ENCODE results near the gene CDK5RAP3.

Gene CDK5RAP3

GRCh38 chr17:47952171-47953021, 18.5 kb upstream of the CDK5RAP3 start:
- H3K4me3 Mint-ChIP-seq: no peak overlapping the region
- no peak for ATAC-seq (replicated peaks; ENCODE audit: extremely low read depth, poor library complexity, severe bottlenecking)
- peaks cover 6% of the 10 kb centered on the region for H3K36me3 Mint-ChIP-seq (ENCODE audit: insufficient read depth)
- DNase-seq (ENCODE audit: low spot score in 2 of 2): no peak
- no peak overlapping the region for H3K27ac Mint-ChIP-seq (ENCODE audit: low read depth)
- peaks cover 16% of the 10 kb centered on the region for H3K4me1 Mint-ChIP-seq
- H3K27me3 Mint-ChIP-seq: no peaks in the 10 kb centered on the region
- no peaks in the 10 kb centered on the region for H3K9me3 Mint-ChIP-seq

DNA sequence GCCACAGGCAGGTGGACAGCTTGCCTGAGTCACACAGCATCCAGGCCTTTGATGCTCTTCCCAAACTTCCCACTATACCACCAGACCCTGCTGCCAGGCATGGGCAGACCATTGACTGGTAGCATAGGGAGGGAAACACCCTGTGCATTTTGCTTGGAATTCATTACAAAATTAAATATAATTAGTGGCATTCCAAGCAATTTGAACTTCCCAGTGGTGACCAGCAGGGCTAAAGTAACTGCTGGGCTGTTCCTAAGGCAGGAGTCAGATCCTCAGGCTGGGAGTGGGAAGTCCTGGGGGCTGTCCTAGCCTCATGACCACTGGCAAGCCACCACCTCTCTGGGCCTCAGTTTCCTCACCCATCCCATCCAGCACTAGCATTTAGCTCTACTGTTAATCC, 17.0 kb upstream of the CDK5RAP3 start:
- ATAC-seq (replicated peaks; ENCODE audit: extremely low read depth, poor library complexity, severe bottlenecking) (no peak), DNase-seq (ENCODE audit: low spot score in 2 of 2) (no peak)
- no peaks in the 10 kb centered on the region for H3K9me3 Mint-ChIP-seq
- H3K4me1 Mint-ChIP-seq: peaks cover 13% of the 10 kb centered on the region
- no peak overlapping the region for H3K27ac Mint-ChIP-seq (ENCODE audit: low read depth)
- peaks cover 4% of the 10 kb centered on the region for H3K36me3 Mint-ChIP-seq (ENCODE audit: insufficient read depth)
- H3K27me3 Mint-ChIP-seq: no peaks in the 10 kb centered on the region
- no peak overlapping the region for H3K4me3 Mint-ChIP-seq

- Mint-ChIP-seq H3K4me1 (no peaks in the 10 kb centered on the region), H3K27me3 (no peaks in the 10 kb centered on the region), H3K36me3 (ENCODE audit: insufficient read depth) (no peaks in the 10 kb centered on the region), H3K9me3 (no peaks in the 10 kb centered on the region), H3K4me3 (no peak overlapping the region), H3K27ac (ENCODE audit: low read depth) (no peak overlapping the region)
- DNase-seq (ENCODE audit: low spot score in 2 of 2): no peak
- no peak for ATAC-seq (replicated peaks; ENCODE audit: extremely low read depth, poor library complexity, severe bottlenecking)
Observed at GRCh38 chr17:47955497-47956461, 15.1 kb upstream of the CDK5RAP3 start.

DNA sequence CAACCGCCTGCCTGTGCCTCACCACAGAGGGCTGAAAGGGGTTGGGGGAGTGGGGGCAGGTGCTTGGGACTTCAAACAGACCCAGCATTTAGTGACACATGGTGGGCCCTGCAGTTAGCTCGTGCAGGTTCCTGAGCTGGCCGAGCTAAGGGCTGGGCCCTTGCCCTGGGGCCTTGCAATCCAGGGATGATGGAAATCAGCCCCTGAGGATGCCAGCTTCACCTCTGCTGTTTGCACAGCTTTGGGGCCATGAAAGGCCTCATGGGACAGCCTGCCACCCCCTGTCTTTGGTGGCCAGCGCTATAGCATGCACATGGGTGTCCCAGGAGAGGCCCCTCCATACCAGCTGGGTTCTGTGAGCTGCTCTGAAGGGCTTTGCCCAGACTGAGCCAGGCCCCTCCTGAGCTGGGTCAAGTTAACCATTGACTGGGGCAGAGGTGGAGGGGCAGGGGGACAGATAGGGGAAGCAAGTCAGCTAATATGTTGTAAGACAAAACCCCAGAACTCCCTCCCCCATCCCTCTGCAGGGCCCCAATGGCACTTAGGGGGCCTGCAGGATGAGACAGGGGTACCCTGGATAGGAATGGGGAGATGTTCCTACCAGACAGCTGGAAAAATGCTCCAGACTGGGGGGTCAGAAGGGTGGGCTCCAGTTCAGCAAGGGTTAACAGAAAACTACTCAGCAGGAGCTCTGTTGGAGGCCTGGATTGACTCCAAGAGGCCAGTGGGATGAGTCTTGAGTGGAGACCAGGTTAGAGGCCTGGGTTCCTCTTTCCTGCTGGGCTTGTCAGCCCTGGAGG, 13.9 kb upstream of the CDK5RAP3 start:
- Mint-ChIP-seq H3K4me1 (no peaks in the 10 kb centered on the region), H3K27me3 (no peaks in the 10 kb centered on the region), H3K36me3 (ENCODE audit: insufficient read depth) (no peaks in the 10 kb centered on the region), H3K9me3 (no peaks in the 10 kb centered on the region), H3K4me3 (no peak overlapping the region), H3K27ac (ENCODE audit: low read depth) (no peak overlapping the region)
- ATAC-seq (replicated peaks; ENCODE audit: extremely low read depth, poor library complexity, severe bottlenecking) (no peak), DNase-seq (ENCODE audit: low spot score in 2 of 2) (no peak)

GRCh38 chr17:47957591-47958490, 13.1 kb upstream of the CDK5RAP3 start, which contains the start of gene PRR15L:
PRR15L (minus strand) TSS chr17:47957883; CDS start chr17:47953234, 4,649 bp downstream.
- no peaks in the 10 kb centered on the region for H3K4me1 Mint-ChIP-seq
- no peak within 1 kb of the TSS for H3K4me3 Mint-ChIP-seq
- H3K27ac Mint-ChIP-seq (ENCODE audit: low read depth): no peak within 1 kb of the TSS

DNA sequence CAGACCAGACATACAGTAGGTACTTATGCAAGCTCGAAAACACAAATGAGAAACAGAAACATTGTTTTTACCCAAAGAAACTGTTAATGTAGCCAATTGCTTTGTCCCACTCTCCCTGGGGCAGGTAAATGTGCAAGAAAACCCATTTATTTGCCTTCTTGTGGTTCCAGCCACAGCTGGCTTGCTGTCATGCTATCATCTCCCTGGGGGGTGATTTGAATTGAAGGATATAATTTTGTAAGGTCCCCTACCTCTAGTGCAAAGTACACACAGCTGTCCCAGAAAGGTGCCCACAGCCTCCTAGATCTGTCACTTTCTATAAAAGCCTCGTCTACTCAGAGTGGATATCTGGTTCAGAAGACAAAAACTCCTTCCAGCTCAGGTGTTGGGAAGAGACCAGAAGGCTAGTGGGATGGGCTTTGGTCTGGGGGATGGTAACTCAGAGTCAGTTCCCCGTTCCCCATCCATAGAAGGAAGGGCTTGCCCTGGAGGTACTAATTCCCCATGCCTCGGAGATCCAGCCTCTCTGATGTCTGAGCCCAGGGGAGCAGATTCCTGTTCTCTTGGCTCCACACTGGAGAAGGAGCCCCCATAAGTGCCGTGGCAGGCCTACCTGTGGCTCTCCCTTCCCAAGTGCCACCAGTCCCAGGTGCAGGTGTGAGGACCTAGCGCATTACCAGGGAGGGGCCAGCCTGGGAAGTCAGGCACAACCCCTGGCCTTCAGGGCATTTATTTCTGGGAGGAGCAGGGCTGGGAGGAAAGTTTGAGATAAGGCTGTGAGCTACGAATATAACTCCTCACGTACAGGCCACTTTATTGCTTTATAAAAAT, 10.9 kb upstream of the CDK5RAP3 start:
- Mint-ChIP-seq H3K4me1 (no peaks in the 10 kb centered on the region), H3K4me3 (no peak overlapping the region), H3K36me3 (ENCODE audit: insufficient read depth) (no peaks in the 10 kb centered on the region), H3K9me3 (no peaks in the 10 kb centered on the region), H3K27ac (ENCODE audit: low read depth) (no peak overlapping the region), H3K27me3 (no peaks in the 10 kb centered on the region)
- ATAC-seq (replicated peaks; ENCODE audit: extremely low read depth, poor library complexity, severe bottlenecking): no peak
- DNase-seq (ENCODE audit: low spot score in 2 of 2): no peak

More at GRCh38 chr17:47957591-47958490, 13.1 kb upstream of the CDK5RAP3 start, which contains the start of gene PRR15L:
- DNase-seq (ENCODE audit: low spot score in 2 of 2) (no peak), ATAC-seq (replicated peaks; ENCODE audit: extremely low read depth, poor library complexity, severe bottlenecking) (no peak)
- H3K9me3 Mint-ChIP-seq: no peaks in the 10 kb centered on the region
- H3K36me3 Mint-ChIP-seq (ENCODE audit: insufficient read depth): no peaks in the 10 kb centered on the region
- H3K27me3 Mint-ChIP-seq: no peaks in the 10 kb centered on the region

- no peaks in the 10 kb centered on the region for H3K36me3 Mint-ChIP-seq (ENCODE audit: insufficient read depth)
- ATAC-seq (replicated peaks; ENCODE audit: extremely low read depth, poor library complexity, severe bottlenecking) (no peak), DNase-seq (ENCODE audit: low spot score in 2 of 2) (no peak)
- no peaks in the 10 kb centered on the region for H3K4me1 Mint-ChIP-seq
- H3K27ac Mint-ChIP-seq (ENCODE audit: low read depth): no peak overlapping the region
- H3K27me3 Mint-ChIP-seq: no peaks in the 10 kb centered on the region
- no peak overlapping the region for H3K4me3 Mint-ChIP-seq
- no peaks in the 10 kb centered on the region for H3K9me3 Mint-ChIP-seq
Observed at GRCh38 chr17:47961406-47961805, 9.5 kb upstream of the CDK5RAP3 start.

- Mint-ChIP-seq H3K36me3 (ENCODE audit: insufficient read depth) (peaks cover 2% of the 10 kb centered on the region), H3K4me3 (no peak overlapping the region), H3K4me1 (no peaks in the 10 kb centered on the region), H3K9me3 (no peaks in the 10 kb centered on the region), H3K27me3 (no peaks in the 10 kb centered on the region), H3K27ac (ENCODE audit: low read depth) (no peak overlapping the region)
- no peak for ATAC-seq (replicated peaks; ENCODE audit: extremely low read depth, poor library complexity, severe bottlenecking)
- no peak for DNase-seq (ENCODE audit: low spot score in 2 of 2)
Observed at GRCh38 chr17:47962901-47963300, 8.0 kb upstream of the CDK5RAP3 start.

DNA sequence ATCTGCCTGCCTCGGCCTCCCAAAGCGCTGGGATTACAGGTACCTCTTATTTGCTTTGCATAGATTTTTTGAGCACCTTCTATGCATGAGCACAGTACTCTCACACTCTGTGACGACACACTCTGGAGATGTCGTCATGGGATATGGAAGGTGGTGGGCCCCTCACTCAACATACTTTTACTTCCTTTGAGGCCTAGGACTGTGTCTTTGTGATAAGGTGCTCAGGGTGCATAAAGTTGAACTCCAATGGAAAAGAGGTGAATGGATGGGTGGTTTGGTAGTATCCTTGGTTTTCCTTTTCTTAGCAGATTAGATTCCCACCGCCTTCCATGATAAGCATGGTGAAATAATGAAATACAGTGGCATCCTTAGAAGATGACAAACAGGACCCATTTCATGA, 6.1 kb upstream of the CDK5RAP3 start:
- H3K27me3 Mint-ChIP-seq: no peaks in the 10 kb centered on the region
- H3K36me3 Mint-ChIP-seq (ENCODE audit: insufficient read depth): peaks cover 2% of the 10 kb centered on the region
- ATAC-seq (replicated peaks; ENCODE audit: extremely low read depth, poor library complexity, severe bottlenecking): no peak

GRCh38 chr17:47966079-47966519, 4.8 kb upstream of the CDK5RAP3 start:
- H3K4me1 Mint-ChIP-seq: peaks cover 16% of the 10 kb centered on the region

More for the DNA sequence above, 6.1 kb upstream of the CDK5RAP3 start:
- DNase-seq (ENCODE audit: low spot score in 2 of 2): no peak
- Mint-ChIP-seq H3K4me3 (no peak overlapping the region), H3K9me3 (no peaks in the 10 kb centered on the region), H3K27ac (ENCODE audit: low read depth) (no peak overlapping the region), H3K4me1 (peaks cover 4% of the 10 kb centered on the region)

More at GRCh38 chr17:47966079-47966519, 4.8 kb upstream of the CDK5RAP3 start:
- DNase-seq (ENCODE audit: low spot score in 2 of 2): no peak
- no peaks in the 10 kb centered on the region for H3K9me3 Mint-ChIP-seq
- H3K27ac Mint-ChIP-seq (ENCODE audit: low read depth): no peak overlapping the region
- no peak overlapping the region for H3K4me3 Mint-ChIP-seq
- no peaks in the 10 kb centered on the region for H3K27me3 Mint-ChIP-seq
- peaks cover 5% of the 10 kb centered on the region for H3K36me3 Mint-ChIP-seq (ENCODE audit: insufficient read depth)
- ATAC-seq (replicated peaks; ENCODE audit: extremely low read depth, poor library complexity, severe bottlenecking): no peak
